SK-N-SH (cell line): ENCODE results near the gene TOMM70. TPM values are rescaled to one million over a fixed set of nuclear protein-coding genes. Genes with fewer than 3 reads are reported as not detected.

ENCODE experiments used
- CTCF ChIA-PET: fragments of 300-600, 350-600 bp; formaldehyde crosslinking; extraction: SDS; loops from one replicate; lab custom pipeline; 2021; lab: Yijun Ruan, JAX
- POLR2A ChIA-PET: fragments of 350-600 bp; sonication (Branson Sonifier 250); formaldehyde crosslinking; extraction: SDS; loops from one replicate; lab custom pipeline; 2020; ENCODE audit warnings: antibody characterized with exemption, inconsistent platforms; lab: Yijun Ruan, JAX
- DNase-seq: peaks from one replicate; pipeline ENCODE4 v3.0.0; 2012
- H2AFZ ChIP-seq: fragments of 200-600 bp; sonication (generic); 2 replicates; pipeline ENCODE4 v1.8.1; 2016; ENCODE audit warnings: antibody characterized with exemption, mild to moderate bottlenecking, low read depth
- H3F3A ChIP-seq: fragments of 200-600 bp; sonication (generic); replicated peaks from 2 replicates; pipeline ENCODE3; 2016; ENCODE audit warnings: antibody characterized with exemption, mild to moderate bottlenecking; ENCODE audit not compliant: insufficient read depth
- H3K27ac ChIP-seq, 2 experiments: fragments of 200-500 bp in 1 of 2; fragments of 200-600 bp in 1 of 2; sonication (Bioruptor generic) in 1 of 2; sonication (generic), shearing (Covaris generic) in 1 of 2; 2 replicates each; pipeline versions ENCODE4 v1.5.1 to v1.6.1; 2014 to 2016; ENCODE audit warnings: low read depth in 2 of 2, inconsistent platforms in 1 of 2, low read length in 1 of 2, mild to moderate bottlenecking in 1 of 2, mixed read lengths in 1 of 2
- H3K27me3 ChIP-seq: fragments of 200-600 bp; sonication (generic), shearing (Covaris generic); 2 replicates; pipeline ENCODE4 v1.6.1; 2016; ENCODE audit warnings: mixed run types; ENCODE audit not compliant: insufficient read depth
- H3K36me3 ChIP-seq, 2 experiments: fragments of 200-500 bp in 1 of 2; fragments of 200-600 bp in 1 of 2; sonication (Bioruptor generic) in 1 of 2; sonication (generic) in 1 of 2; replicated peaks in 1 of 2; 2 replicates each; pipeline versions ENCODE3 to v1.5.1; 2014 to 2016; ENCODE audit warnings: low read length in 1 of 2, mild to moderate bottlenecking in 1 of 2; ENCODE audit not compliant: insufficient read depth in 2 of 2, control insufficient read depth in 1 of 2
- H3K4me1 ChIP-seq, 2 experiments: fragments of 200-500 bp in 1 of 2; fragments of 200-600 bp in 1 of 2; sonication (Bioruptor generic) in 1 of 2; sonication (generic), shearing (Covaris generic) in 1 of 2; 2 replicates each; pipeline versions ENCODE4 v1.5.1 to v1.6.1; 2014 to 2016; ENCODE audit warnings: low read depth in 1 of 2, low read length in 1 of 2, mixed run types in 1 of 2; ENCODE audit not compliant: insufficient read depth in 2 of 2, control insufficient read depth in 1 of 2
- H3K4me2 ChIP-seq: fragments of 200-600 bp; sonication (generic), shearing (Covaris generic); 2 replicates; pipeline ENCODE4 v1.6.1; 2017; ENCODE audit warnings: mixed run types
- H3K4me3 ChIP-seq, 2 experiments: fragments of 200-500 bp in 1 of 2; fragments of 200-600 bp in 1 of 2; sonication (Bioruptor generic) in 1 of 2; sonication (generic), shearing (Covaris generic) in 1 of 2; 2 replicates each; pipeline versions ENCODE4 v1.5.1 to v1.8.1; 2014 to 2016; ENCODE audit warnings: low read depth in 2 of 2, inconsistent platforms in 1 of 2, low read length in 1 of 2, mild to moderate bottlenecking in 1 of 2, mixed read lengths in 1 of 2, moderate library complexity in 1 of 2
- H3K79me2 ChIP-seq: fragments of 200-600 bp; sonication (generic); 2 replicates; pipeline ENCODE4 v1.8.1; 2017; ENCODE audit warnings: mild to moderate bottlenecking; ENCODE audit not compliant: insufficient read depth
- H3K9ac ChIP-seq: fragments of 200-600 bp; sonication (generic); 2 replicates; pipeline ENCODE4 v1.6.1; 2017; ENCODE audit warnings: mixed run types
- H3K9me2 ChIP-seq: fragments of 200-600 bp; sonication (generic); 2 replicates; pipeline ENCODE4 v1.6.1; 2017; ENCODE audit warnings: mixed run types
- H3K9me3 ChIP-seq: fragments of 200-600 bp; sonication (generic); 2 replicates; pipeline ENCODE4 v1.6.1; 2017; ENCODE audit warnings: mixed run types, mild to moderate bottlenecking, moderate library complexity
- H4K20me1 ChIP-seq: fragments of 200-600 bp; sonication (generic); 2 replicates; pipeline ENCODE4 v1.6.1; 2017; ENCODE audit warnings: mild to moderate bottlenecking, mixed run types; ENCODE audit not compliant: insufficient read depth
- CHD2 ChIP-seq: fragments of 150-350 bp; IDR thresholded peaks from 2 replicates; pipeline ENCODE4 v1.6.1; 2018; ENCODE audit warnings: low read length; ENCODE audit not compliant: partially characterized antibody
- EP300 ChIP-seq, 2 experiments: IDR thresholded peaks; 2 replicates each; pipeline versions ENCODE4 v1.4.0 to v1.6.1; 2012; ENCODE audit warnings: borderline replicate concordance in 1 of 2, low read depth in 1 of 2, low read length in 1 of 2
- FOXJ3 ChIP-seq: sonication (generic); formaldehyde crosslinking; IDR thresholded peaks from 2 replicates; pipeline ENCODE4 v1.5.1; 2020; ENCODE audit warnings: mild to moderate bottlenecking, missing genetic modification reagents
- FOXM1 ChIP-seq: IDR thresholded peaks from 2 replicates; pipeline ENCODE4 v1.4.0; 2012; ENCODE audit warnings: low read depth, mild to moderate bottlenecking
- JUND ChIP-seq: IDR thresholded peaks from 2 replicates; pipeline ENCODE4 v1.4.0; 2012
- NRF1 ChIP-seq: IDR thresholded peaks from 2 replicates; pipeline ENCODE4 v1.6.1; 2012; ENCODE audit warnings: low read depth, mild to moderate bottlenecking, low read length
- POLR2AphosphoS5 ChIP-seq: IDR thresholded peaks from 2 replicates; pipeline ENCODE4 v1.6.1; 2012; ENCODE audit warnings: low read depth, low read length
- RAD21 ChIP-seq: IDR thresholded peaks from 2 replicates; pipeline ENCODE4 v1.6.1; 2012; ENCODE audit warnings: mild to moderate bottlenecking, low read length
- RFX5 ChIP-seq: IDR thresholded peaks from 2 replicates; pipeline ENCODE4 v1.6.1; 2012; ENCODE audit warnings: mild to moderate bottlenecking, improper control_type of control experiment, low read length
- SMC3 ChIP-seq: IDR thresholded peaks from 2 replicates; pipeline ENCODE4 v1.6.1; 2012; ENCODE audit warnings: low read depth, low read length, improper control_type of control experiment
- TCF12 ChIP-seq: IDR thresholded peaks from 2 replicates; pipeline ENCODE4 v1.4.0; 2012
- YY1 ChIP-seq: IDR thresholded peaks from 2 replicates; pipeline ENCODE4 v1.4.0; 2012; ENCODE audit warnings: low read depth, mild to moderate bottlenecking
- WGBS: methylation state at CpG from one replicate; pipeline ENCODE4 v1.1.6; 2017; ENCODE audit warnings: low lambda C conversion rate; 5-methylcytosine and 5-hydroxymethylcytosine counted together
- polyA plus RNA-seq, 3 experiments: library from polyadenylated mRNA; depleted of rRNA; stranded (reverse); fragments of >200 nt; gene quantifications; 2 replicates each; pipeline ENCODE4 v1.2.3, GENCODE V29; 2012
- TF ChIP-seq, protein P1 (sequence below): IDR thresholded peaks from 2 replicates; pipeline ENCODE4 v1.6.1; 2012; ENCODE audit warnings: mild to moderate bottlenecking, low read depth, low read length, moderate library complexity
- TF ChIP-seq, protein P2 (sequence below): IDR thresholded peaks from 2 replicates; pipeline ENCODE4 v1.4.0; 2012; ENCODE audit warnings: low read depth
- TF ChIP-seq, protein P3 (sequence below): fragments of 200-600 bp; sonication (generic); IDR thresholded peaks from 2 replicates; pipeline ENCODE4 v1.6.1; 2017; ENCODE audit warnings: antibody characterized with exemption, mild to moderate bottlenecking, moderate library complexity
- TF ChIP-seq, protein P4 (sequence below): IDR thresholded peaks from 2 replicates; pipeline ENCODE4 v1.4.0; 2012; ENCODE audit warnings: low read depth, borderline replicate concordance

The TOMM70 gene
- polyA plus RNA-seq, 1 of the 3 experiments (the other 2 are of a cell fraction): 17.4 TPM

DNA sequence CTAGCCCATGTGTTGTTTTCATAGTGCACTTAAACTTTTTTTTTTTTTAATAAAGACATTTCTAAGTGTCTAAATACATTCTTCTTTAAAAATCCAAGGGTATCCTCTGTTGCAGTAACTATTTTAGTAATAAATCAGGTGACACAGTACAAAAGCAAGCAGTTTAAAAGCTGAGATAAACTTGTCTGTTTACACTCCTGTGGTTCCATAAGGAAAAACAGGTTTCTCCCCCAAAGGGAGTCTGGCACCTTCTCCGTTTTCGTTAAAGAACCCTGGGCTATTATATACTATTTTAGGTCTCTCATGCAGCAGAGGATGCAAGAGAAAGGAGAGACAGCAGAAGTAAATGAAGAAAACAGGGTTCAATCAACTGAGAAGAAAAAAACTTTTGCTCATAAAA, 48.3 kb upstream of the TOMM70 start:
- no peak overlapping the region for H2AFZ ChIP-seq
- H3K9ac ChIP-seq: no peak overlapping the region
- no peaks in the 10 kb centered on the region for H3K9me2 ChIP-seq
- no peaks in the 10 kb centered on the region for H3K79me2 ChIP-seq
- WGBS: 64% methylated on average over 2 of the region's 2 CpGs
- no peak overlapping the region for H3K27ac ChIP-seq
- H3K27me3 ChIP-seq: no peaks in the 10 kb centered on the region
- H3K9me3 ChIP-seq: peaks cover 17% of the 10 kb centered on the region; the same call in 1 of the 2 replicates
- no peaks in the 10 kb centered on the region for H3F3A ChIP-seq
- CTCF ChIA-PET: interaction anchor here (0.6 to 2.9 kb wide), 4 partner anchors 13 to 807 kb away, joined by 3 to 11 read pairs (median 4); no protein-coding TSS in a partner anchor
- no peaks in the 10 kb centered on the region for H3K36me3 ChIP-seq
- POLR2A ChIA-PET: no interaction called here
- no peak for DNase-seq
- H3K4me3 ChIP-seq: no peak overlapping the region
- TF ChIP-seq RFX5 (no peak), NRF1 (no peak), POLR2AphosphoS5 (no peak), RAD21 (no peak), FOXJ3 (CRISPR knock-in tag) (no peak), FOXM1 (no peak), SMC3 (no peak), JUND (no peak), TCF12 (no peak), CHD2 (no peak)
- TF ChIP-seq, protein P1, sequence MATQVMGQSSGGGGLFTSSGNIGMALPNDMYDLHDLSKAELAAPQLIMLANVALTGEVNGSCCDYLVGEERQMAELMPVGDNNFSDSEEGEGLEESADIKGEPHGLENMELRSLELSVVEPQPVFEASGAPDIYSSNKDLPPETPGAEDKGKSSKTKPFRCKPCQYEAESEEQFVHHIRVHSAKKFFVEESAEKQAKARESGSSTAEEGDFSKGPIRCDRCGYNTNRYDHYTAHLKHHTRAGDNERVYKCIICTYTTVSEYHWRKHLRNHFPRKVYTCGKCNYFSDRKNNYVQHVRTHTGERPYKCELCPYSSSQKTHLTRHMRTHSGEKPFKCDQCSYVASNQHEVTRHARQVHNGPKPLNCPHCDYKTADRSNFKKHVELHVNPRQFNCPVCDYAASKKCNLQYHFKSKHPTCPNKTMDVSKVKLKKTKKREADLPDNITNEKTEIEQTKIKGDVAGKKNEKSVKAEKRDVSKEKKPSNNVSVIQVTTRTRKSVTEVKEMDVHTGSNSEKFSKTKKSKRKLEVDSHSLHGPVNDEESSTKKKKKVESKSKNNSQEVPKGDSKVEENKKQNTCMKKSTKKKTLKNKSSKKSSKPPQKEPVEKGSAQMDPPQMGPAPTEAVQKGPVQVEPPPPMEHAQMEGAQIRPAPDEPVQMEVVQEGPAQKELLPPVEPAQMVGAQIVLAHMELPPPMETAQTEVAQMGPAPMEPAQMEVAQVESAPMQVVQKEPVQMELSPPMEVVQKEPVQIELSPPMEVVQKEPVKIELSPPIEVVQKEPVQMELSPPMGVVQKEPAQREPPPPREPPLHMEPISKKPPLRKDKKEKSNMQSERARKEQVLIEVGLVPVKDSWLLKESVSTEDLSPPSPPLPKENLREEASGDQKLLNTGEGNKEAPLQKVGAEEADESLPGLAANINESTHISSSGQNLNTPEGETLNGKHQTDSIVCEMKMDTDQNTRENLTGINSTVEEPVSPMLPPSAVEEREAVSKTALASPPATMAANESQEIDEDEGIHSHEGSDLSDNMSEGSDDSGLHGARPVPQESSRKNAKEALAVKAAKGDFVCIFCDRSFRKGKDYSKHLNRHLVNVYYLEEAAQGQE: no peak
- TF ChIP-seq, protein P2, sequence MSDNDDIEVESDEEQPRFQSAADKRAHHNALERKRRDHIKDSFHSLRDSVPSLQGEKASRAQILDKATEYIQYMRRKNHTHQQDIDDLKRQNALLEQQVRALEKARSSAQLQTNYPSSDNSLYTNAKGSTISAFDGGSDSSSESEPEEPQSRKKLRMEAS: no peak
- TF ChIP-seq, all 33 proteins: peak for 0
- Histone ChIP-seq H4K20me1 (no peaks in the 10 kb centered on the region), H3K4me2 (no peak overlapping the region), H3K4me1 (no peaks in the 10 kb centered on the region)

DNA sequence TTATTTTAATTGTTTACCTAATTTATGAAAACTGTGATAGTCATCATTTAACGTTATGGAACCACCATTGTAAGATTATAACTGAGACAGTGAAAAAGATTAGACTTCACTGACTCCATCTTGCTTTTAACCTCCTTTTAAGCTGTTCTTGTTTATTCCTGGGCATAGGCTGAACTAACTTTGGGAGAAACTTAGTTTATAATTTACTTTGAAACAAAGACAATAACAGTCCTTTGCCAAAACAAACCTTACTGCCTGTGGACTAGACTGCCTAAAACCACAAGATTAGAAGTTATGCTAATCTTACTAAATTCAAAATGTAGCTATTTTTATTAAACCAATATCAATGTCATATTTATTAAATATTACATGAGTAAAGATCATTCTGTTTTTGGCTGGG, 47.2 kb upstream of the TOMM70 start:
- Histone ChIP-seq H3K4me2 (no peak overlapping the region), H3K4me3 (no peak overlapping the region), H3K79me2 (no peaks in the 10 kb centered on the region), H3K27me3 (no peaks in the 10 kb centered on the region), H3K9me3 (peaks cover 19% of the 10 kb centered on the region; the same call in 1 of the 2 replicates), H3K27ac (no peak overlapping the region), H3F3A (no peaks in the 10 kb centered on the region), H3K36me3 (no peaks in the 10 kb centered on the region), H2AFZ (no peak overlapping the region), H3K9ac (no peak overlapping the region), H3K4me1 (no peaks in the 10 kb centered on the region), H3K9me2 (no peaks in the 10 kb centered on the region), H4K20me1 (no peaks in the 10 kb centered on the region)
- 74% methylated on average over 1 of the region's 1 CpG for WGBS
- no peak for DNase-seq
- POLR2A ChIA-PET: no interaction called here
- CTCF ChIA-PET: interaction anchor here (0.9 to 2.9 kb wide), 3 partner anchors 15 to 23 kb away, joined by 3 to 11 read pairs (median 4); no protein-coding TSS in a partner anchor
- TF ChIP-seq YY1: no peak
- TF ChIP-seq, protein P3, sequence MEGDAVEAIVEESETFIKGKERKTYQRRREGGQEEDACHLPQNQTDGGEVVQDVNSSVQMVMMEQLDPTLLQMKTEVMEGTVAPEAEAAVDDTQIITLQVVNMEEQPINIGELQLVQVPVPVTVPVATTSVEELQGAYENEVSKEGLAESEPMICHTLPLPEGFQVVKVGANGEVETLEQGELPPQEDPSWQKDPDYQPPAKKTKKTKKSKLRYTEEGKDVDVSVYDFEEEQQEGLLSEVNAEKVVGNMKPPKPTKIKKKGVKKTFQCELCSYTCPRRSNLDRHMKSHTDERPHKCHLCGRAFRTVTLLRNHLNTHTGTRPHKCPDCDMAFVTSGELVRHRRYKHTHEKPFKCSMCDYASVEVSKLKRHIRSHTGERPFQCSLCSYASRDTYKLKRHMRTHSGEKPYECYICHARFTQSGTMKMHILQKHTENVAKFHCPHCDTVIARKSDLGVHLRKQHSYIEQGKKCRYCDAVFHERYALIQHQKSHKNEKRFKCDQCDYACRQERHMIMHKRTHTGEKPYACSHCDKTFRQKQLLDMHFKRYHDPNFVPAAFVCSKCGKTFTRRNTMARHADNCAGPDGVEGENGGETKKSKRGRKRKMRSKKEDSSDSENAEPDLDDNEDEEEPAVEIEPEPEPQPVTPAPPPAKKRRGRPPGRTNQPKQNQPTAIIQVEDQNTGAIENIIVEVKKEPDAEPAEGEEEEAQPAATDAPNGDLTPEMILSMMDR: no peak
- no peak for TF ChIP-seq JUND
- TF ChIP-seq EP300 (IDR thresholded peaks at IDR 0.05; ENCODE audit: borderline replicate concordance in 1 of 2, low read depth in 1 of 2, low read length in 1 of 2): no peak
- TF ChIP-seq, protein P2: no peak
- TF ChIP-seq, protein P4, sequence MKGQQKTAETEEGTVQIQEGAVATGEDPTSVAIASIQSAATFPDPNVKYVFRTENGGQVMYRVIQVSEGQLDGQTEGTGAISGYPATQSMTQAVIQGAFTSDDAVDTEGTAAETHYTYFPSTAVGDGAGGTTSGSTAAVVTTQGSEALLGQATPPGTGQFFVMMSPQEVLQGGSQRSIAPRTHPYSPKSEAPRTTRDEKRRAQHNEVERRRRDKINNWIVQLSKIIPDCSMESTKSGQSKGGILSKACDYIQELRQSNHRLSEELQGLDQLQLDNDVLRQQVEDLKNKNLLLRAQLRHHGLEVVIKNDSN: no peak
- TF ChIP-seq, protein P1: no peak
- no peak for TF ChIP-seq SMC3
- no peak for TF ChIP-seq FOXJ3 (CRISPR knock-in tag)
